HepG2 (cell line): ENCODE results near the gene DIPK1B. TPM values are rescaled to one million over a fixed set of nuclear protein-coding genes. Genes with fewer than 3 reads are reported as not detected.

ENCODE experiments used
- AHDC1 ChIP-seq: sonication (generic); formaldehyde crosslinking; IDR thresholded peaks from 2 replicates; pipeline ENCODE4 v1.5.1; 2020; ENCODE audit warnings: mild to moderate bottlenecking, missing genetic modification reagents, borderline replicate concordance
- BRF2 ChIP-seq: sonication (generic); formaldehyde crosslinking; IDR thresholded peaks from 2 replicates; pipeline ENCODE4 v1.8.1; 2022; ENCODE audit warnings: mild to moderate bottlenecking, missing genetic modification reagents
- CEBPZ ChIP-seq: IDR thresholded peaks from 2 replicates; pipeline ENCODE4 v1.6.1; 2012; ENCODE audit warnings: low read length, improper control_type of control experiment
- FOXA3 ChIP-seq: IDR thresholded peaks from 2 replicates; pipeline ENCODE4 v1.6.1; 2016; ENCODE audit warnings: missing genetic modification reagents, missing compliant biosample characterization
- HDAC2 ChIP-seq: sonication (generic); formaldehyde crosslinking; IDR thresholded peaks from 2 replicates; pipeline ENCODE4 v1.4.0; 2020; ENCODE audit warnings: missing genetic modification reagents
- KDM5A ChIP-seq: fragments of 200-600 bp; sonication (generic); IDR thresholded peaks from 2 replicates; pipeline ENCODE4 v1.7.0; 2018; ENCODE audit warnings: antibody characterized with exemption, mild to moderate bottlenecking, low read length, borderline replicate concordance
- MED1 ChIP-seq: sonication (generic); formaldehyde crosslinking; IDR thresholded peaks from 2 replicates; pipeline ENCODE4 v1.4.0; 2020; ENCODE audit warnings: missing genetic modification reagents
- NCOA1 ChIP-seq: sonication (generic); formaldehyde crosslinking; IDR thresholded peaks from 2 replicates; pipeline ENCODE4 v1.9.0; 2021; ENCODE audit warnings: missing genetic modification reagents
- NR2C2 ChIP-seq: sonication (generic); formaldehyde crosslinking; IDR thresholded peaks from 2 replicates; pipeline ENCODE4 v1.4.0; 2020; ENCODE audit warnings: missing genetic modification reagents, mild to moderate bottlenecking, moderate library complexity, borderline replicate concordance
- PBX2 ChIP-seq: IDR thresholded peaks from 2 replicates; pipeline ENCODE4 v1.6.1; 2016; ENCODE audit warnings: control low read depth
- SETDB1 ChIP-seq: sonication (generic); formaldehyde crosslinking; IDR thresholded peaks from 2 replicates; pipeline ENCODE4 v1.5.1; 2020; ENCODE audit warnings: missing genetic modification reagents, mild to moderate bottlenecking, borderline replicate concordance
- SNAPC2 ChIP-seq: sonication (generic); formaldehyde crosslinking; IDR thresholded peaks from 2 replicates; pipeline ENCODE4 v1.8.1; 2022; ENCODE audit warnings: mild to moderate bottlenecking, missing genetic modification reagents
- STAG1 ChIP-seq: sonication (generic); formaldehyde crosslinking; IDR thresholded peaks from 2 replicates; pipeline ENCODE4 v1.4.0; 2020; ENCODE audit warnings: missing genetic modification reagents
- ZBTB43 ChIP-seq: sonication (generic); formaldehyde crosslinking; conservative IDR thresholded peaks from 2 replicates; pipeline ENCODE4 v1.4.0; 2020; ENCODE audit warnings: missing genetic modification reagents
- ZKSCAN8 ChIP-seq: IDR thresholded peaks from 2 replicates; pipeline ENCODE4 v1.6.1; 2016; ENCODE audit warnings: borderline replicate concordance, missing genetic modification reagents, missing compliant biosample characterization
- ZNF354B ChIP-seq: sonication (generic); formaldehyde crosslinking; IDR thresholded peaks from 2 replicates; pipeline ENCODE4 v1.8.0; 2022; ENCODE audit warnings: mild to moderate bottlenecking, missing genetic modification reagents
- ZNF737 ChIP-seq: sonication (generic); formaldehyde crosslinking; IDR thresholded peaks from 2 replicates; pipeline ENCODE4 v1.5.0; 2020; ENCODE audit warnings: missing genetic modification reagents, mild to moderate bottlenecking, borderline replicate concordance
- polyA plus RNA-seq, 8 experiments: library from polyadenylated mRNA; depleted of rRNA in 3 of 8; stranded (reverse) in 7 of 8; unstranded in 1 of 8; fragments of >200 nt; fragmentation: Illumina TruSeq in 4 of 8; extraction: Trizol in 4 of 8; gene quantifications; 2 replicates each; pipeline versions ENCODE4 v1.2.1 to v1.2.3, GENCODE V29; 2011 to 2016; ENCODE audit warnings: low read depth in 4 of 8, missing spikeins in 1 of 8, mixed read lengths in 1 of 8; ENCODE audit not compliant: insufficient read depth in 1 of 8
- total RNA-seq, 5 experiments: library from RNA; depleted of rRNA; stranded (reverse); fragments of >200 nt; fragmentation: Illumina TruSeq; extraction: Trizol; gene quantifications; 2 replicates each; pipeline ENCODE4 v1.2.3, GENCODE V29; 2016; ENCODE audit warnings: low read depth in 1 of 5

The DIPK1B gene
- total and polyA plus RNA-seq, 2 of the 13 experiments (the other 11 are each of a cell fraction or from before 2014, with no cell fraction given), result 0.18 to 3.9 TPM

- TF ChIP-seq SNAPC2 (CRISPR knock-in tag), result 0 out of 2 replicates have a peak, but pooled peaks have one; percentile 39
- TF ChIP-seq FOXA3, result peak; percentile 56
- TF ChIP-seq NR2C2, result peak; percentile 59; the same call in 1 of the 2 replicates
- TF ChIP-seq KDM5A, result 0 out of 2 replicates have a peak, but pooled peaks have one; percentile 6
- peak; percentile 88 for TF ChIP-seq BRF2 (CRISPR knock-in tag)
- TF ChIP-seq MED1, result peak; percentile 82
- peak; percentile 42; the same call in 1 of the 2 replicates for TF ChIP-seq AHDC1
- no peak for TF ChIP-seq ZNF737 (CRISPR knock-in tag)
- TF ChIP-seq HDAC2 (CRISPR knock-in tag), result 0 out of 2 replicates have a peak, but pooled peaks have one; percentile 29
- TF ChIP-seq PBX2 (CRISPR knock-in tag), result no peak
- peak; percentile 90 for TF ChIP-seq ZBTB43 (CRISPR knock-in tag)
- TF ChIP-seq NCOA1 (CRISPR knock-in tag), result no peak
- TF ChIP-seq STAG1 (CRISPR knock-in tag), result no peak; the same call in 1 of the 2 replicates
- TF ChIP-seq ZKSCAN8, result no peak; the same call in 1 of the 2 replicates
- no peak for TF ChIP-seq ZNF354B (CRISPR knock-in tag)
- TF ChIP-seq CEBPZ, result no peak
- no peak for TF ChIP-seq SETDB1 (CRISPR knock-in tag)
These were observed 15.7 kb downstream of the DIPK1B start (continued) for GRCh38 chr9:136728080-136728547.
